Prostate gland (tissue), 2 donors: ENCODE data around the gene PTGES2. TPM values are rescaled to one million over a fixed set of nuclear protein-coding genes. Genes with fewer than 3 reads are reported as not detected.

Experiments
- DNase-seq: peaks from one replicate; pipeline ENCODE4 v3.0.0-alpha.2; 2019; ENCODE audit warnings: low spot score
- H3K27ac ChIP-seq, 2 donors: fragments of 200-600 bp; sonication (generic); 2 replicates each; pipeline ENCODE4 v1.5.1; 2017 to 2019
- H3K27me3 ChIP-seq: fragments of 200-600 bp; sonication (generic); replicated peaks from 2 replicates; pipeline ENCODE4 v1.5.1; 2019; ENCODE audit not compliant: insufficient read depth
- H3K36me3 ChIP-seq, 2 donors: fragments of 200-600 bp; sonication (generic); 1 replicate in 1 of 2; 2 replicates in 1 of 2; pipeline versions ENCODE4 v1.5.1 to v1.8.1; 2017 to 2019
- H3K4me1 ChIP-seq: fragments of 200-600 bp; sonication (generic); replicated peaks from 2 replicates; pipeline ENCODE4 v1.5.1; 2019
- H3K4me3 ChIP-seq, 2 donors: fragments of 200-600 bp; sonication (generic); 2 replicates each; pipeline ENCODE4 v1.5.1; 2017 to 2019
- H3K9me3 ChIP-seq: fragments of 200-600 bp; sonication (generic); 2 replicates; pipeline ENCODE4 v1.5.1; 2017
- CTCF ChIP-seq, 4 experiments: fragments of 200-600 bp in 2 of 4; fragments of 450-650 bp in 2 of 4; sonication (generic) in 2 of 4; IDR thresholded peaks; 1 replicate in 3 of 4; 2 replicates in 1 of 4; pipeline ENCODE4 v1.5.1; 2016 to 2019; ENCODE audit warnings: antibody characterized with exemption in 4 of 4, mild to moderate bottlenecking in 2 of 4, moderate library complexity in 2 of 4
- POLR2A ChIP-seq: fragments of 450-650 bp; IDR thresholded peaks from one replicate; pipeline ENCODE4 v1.6.1; 2016; ENCODE audit warnings: antibody characterized with exemption, mild to moderate bottlenecking
- POLR2AphosphoS5 ChIP-seq: sonication (generic); formaldehyde crosslinking; IDR thresholded peaks from one replicate; pipeline ENCODE4 v1.6.1; 2017; ENCODE audit warnings: antibody characterized with exemption
- WGBS: methylation state at CpG from one replicate; pipeline ENCODE4 v1.1.5; 2018; 5-methylcytosine and 5-hydroxymethylcytosine counted together
- intact Hi-C: fragments of 100-400 bp; cut with DNase I; formaldehyde crosslinking; loops from one replicate; pipeline ENCODE4 v1.14.2; 2022
- total RNA-seq, 2 donors: library from RNA; depleted of rRNA; stranded (reverse); fragments of >200 nt; gene quantifications; one replicate each; pipeline ENCODE4 v1.1.0, GENCODE V29; 2016

PTGES2 gene
- total RNA-seq, 2 donors from 2014 or later: 89.4 to 96.1 TPM

GRCh38 chr9:128149951-128150593, 22.5 kb upstream of the PTGES2 start:
- 60% methylated on average over 11 of the region's 11 CpGs for WGBS
- H3K9me3 ChIP-seq: no peaks in the 10 kb centered on the region
- no peak overlapping the region for H3K4me3 ChIP-seq
- DNase-seq: no peak
- no peaks in the 10 kb centered on the region for H3K36me3 ChIP-seq
- H3K27ac ChIP-seq: peak overlapping the region in 1 of 2 donors; percentile 63
- peaks cover 5% of the 10 kb centered on the region for H3K4me1 ChIP-seq
- H3K27me3 ChIP-seq: no peaks in the 10 kb centered on the region
- intact Hi-C loops: no loop called here
- no peak for TF ChIP-seq POLR2A
- TF ChIP-seq CTCF (IDR thresholded peaks at IDR 0.05): no peak
- TF ChIP-seq POLR2AphosphoS5: no peak

GRCh38 chr9:128149001-128149701, 21.6 kb upstream of the PTGES2 start, which contains the start of gene LCN2:
Gene LCN2 (plus strand): TSS chr9:128149453. CDS start chr9:128149526, 73 bp downstream.
- peak within 1 kb of the TSS; percentile 60 to 63 for H3K27ac ChIP-seq
- no peaks in the 10 kb centered on the region for H3K9me3 ChIP-seq
- intact Hi-C loops: no loop called here
- peaks cover 5% of the 10 kb centered on the region for H3K4me1 ChIP-seq
- H3K36me3 ChIP-seq: no peaks in the 10 kb centered on the region
- TF ChIP-seq POLR2AphosphoS5 (peak; percentile 78), CTCF (IDR thresholded peaks at IDR 0.05) (no peak), POLR2A (peak; percentile 44)
- no peak within 1 kb of the TSS for H3K4me3 ChIP-seq
- WGBS: 58% methylated on average over 9 of the region's 9 CpGs
- no peaks in the 10 kb centered on the region for H3K27me3 ChIP-seq
- peak; percentile 87 for DNase-seq

GRCh38 chr9:128148509-128149000, 21.0 kb upstream of the PTGES2 start:
- intact Hi-C loops: no loop called here
- peak overlapping the region; percentile 60 to 63 for H3K27ac ChIP-seq
- H3K27me3 ChIP-seq: no peaks in the 10 kb centered on the region
- no peak overlapping the region for H3K4me3 ChIP-seq
- H3K4me1 ChIP-seq: peaks cover 5% of the 10 kb centered on the region
- H3K9me3 ChIP-seq: no peaks in the 10 kb centered on the region
- 79% methylated on average over 5 of the region's 5 CpGs for WGBS
- no peak for TF ChIP-seq POLR2A
- TF ChIP-seq POLR2AphosphoS5: no peak
- no peak for TF ChIP-seq CTCF (IDR thresholded peaks at IDR 0.05)
- DNase-seq: no peak
- H3K36me3 ChIP-seq: no peaks in the 10 kb centered on the region

GRCh38 chr9:128146591-128147120, 19.1 kb upstream of the PTGES2 start:
- no peaks in the 10 kb centered on the region for H3K36me3 ChIP-seq
- no peak overlapping the region for H3K27ac ChIP-seq
- DNase-seq: no peak
- no peak overlapping the region for H3K4me3 ChIP-seq
- H3K9me3 ChIP-seq: no peaks in the 10 kb centered on the region
- intact Hi-C loops: no loop called here
- no peaks in the 10 kb centered on the region for H3K27me3 ChIP-seq
- WGBS: 92% methylated on average over 8 of the region's 8 CpGs
- peaks cover 5% of the 10 kb centered on the region for H3K4me1 ChIP-seq
- TF ChIP-seq CTCF (IDR thresholded peaks at IDR 0.05): no peak
- TF ChIP-seq POLR2AphosphoS5: no peak
- no peak for TF ChIP-seq POLR2A
